Stomach (tissue), 9 donors: ENCODE results near the gene KHK. TPM values are rescaled to one million over a fixed set of nuclear protein-coding genes. Genes with fewer than 3 reads are reported as not detected.

Experiments used
- DNase-seq, 2 donors: peaks; one replicate each; pipeline versions ENCODE4 v3.0.0 to v3.0.0-alpha.2; 2013 to 2019
- H3K27ac ChIP-seq, 5 donors: fragments of 200-600 bp in 4 of 5; sonication (generic) in 4 of 5; one replicate each; pipeline ENCODE4 v1.5.1; 2013 to 2019; ENCODE audit warnings: mild to moderate bottlenecking in 1 of 5, moderate library complexity in 1 of 5
- H3K27me3 ChIP-seq, 3 donors: fragments of 200-600 bp; sonication (generic); one replicate each; pipeline ENCODE4 v1.5.1; 2017 to 2019; ENCODE audit warnings: mixed run types in 1 of 3
- H3K36me3 ChIP-seq, 4 donors: fragments of 200-600 bp; sonication (generic); 1 replicate in 3 of 4; 2 replicates in 1 of 4; pipeline ENCODE4 v1.5.1; 2016 to 2019
- H3K4me1 ChIP-seq, 4 donors: fragments of 200-600 bp; sonication (generic); one replicate each; pipeline ENCODE4 v1.5.1; 2016 to 2019
- H3K4me3 ChIP-seq, 4 donors: fragments of 200-600 bp; sonication (generic) in 3 of 4; one replicate each; pipeline ENCODE4 v1.5.1; 2016 to 2019; ENCODE audit warnings: mild to moderate bottlenecking in 1 of 4
- H3K9me3 ChIP-seq, 4 donors: fragments of 200-600 bp; sonication (generic); one replicate each; pipeline ENCODE4 v1.5.1; 2016 to 2019
- CTCF ChIP-seq, 7 experiments: fragments of 450-650 bp in 4 of 7; fragments of 200-600 bp in 3 of 7; sonication (generic) in 3 of 7; IDR thresholded peaks; one replicate each; pipeline ENCODE4 v1.5.1; 2016 to 2019; ENCODE audit warnings: antibody characterized with exemption in 7 of 7, control low read depth in 2 of 7, mild to moderate bottlenecking in 1 of 7
- EP300 ChIP-seq: sonication (generic); formaldehyde crosslinking; IDR thresholded peaks from one replicate; pipeline ENCODE4 v1.6.1; 2017; ENCODE audit warnings: antibody characterized with exemption
- POLR2A ChIP-seq, 4 donors: fragments of 450-650 bp; IDR thresholded peaks; one replicate each; pipeline ENCODE4 v1.6.1; 2016; ENCODE audit warnings: antibody characterized with exemption in 4 of 4, control low read depth in 2 of 4, mild to moderate bottlenecking in 1 of 4, moderate library complexity in 1 of 4
- POLR2AphosphoS5 ChIP-seq, 3 donors: sonication (generic); formaldehyde crosslinking; IDR thresholded peaks; one replicate each; pipeline ENCODE4 v1.6.1; 2016; ENCODE audit warnings: antibody characterized with exemption in 3 of 3
- WGBS, 5 donors: extraction: QIAGEN DNeasy Blood & Tissue Kit in 3 of 5; methylation state at CpG; one replicate each; pipeline versions ENCODE4 v1.1.5 to v1.1.7; 2013 to 2018; 5-methylcytosine and 5-hydroxymethylcytosine counted together
- intact Hi-C: fragments of 100-400 bp; cut with DNase I; formaldehyde crosslinking; loops from one replicate; pipeline ENCODE4 v1.15.1; 2023; ENCODE audit warnings: low total_unique reads
- polyA plus RNA-seq, 3 donors: library from polyadenylated mRNA; stranded (reverse); fragments of 200-250 nt; gene quantifications; one replicate each; pipeline ENCODE4 v1.2.3, GENCODE V29; 2013
- total RNA-seq, 5 donors: library from RNA; depleted of rRNA; stranded (reverse); fragments of >200 nt; gene quantifications; one replicate each; pipeline versions ENCODE4 v1.1.0 to v1.2.3, GENCODE V29; 2014 to 2016
- donor health status: healthy with polysubstance abuse.
- donor health status: Bipolar disorder and iron deficiency.
- donor health status: healthy.

KHK gene
- total and polyA plus RNA-seq, 8 donors = 1.3 to 18.2 (median 3.5) TPM; not detected in 1

- TF ChIP-seq EP300 (no peak), CTCF (IDR thresholded peaks at IDR 0.05) (no peak), POLR2A (IDR thresholded peaks at IDR 0.05) (no peak), POLR2AphosphoS5 (IDR thresholded peaks at IDR 0.05) (no peak)
- Histone ChIP-seq H3K27ac (no peak overlapping the region), H3K4me3 (no peak overlapping the region), H3K36me3 (no peaks in the 10 kb centered on the region), H3K4me1 (peaks cover 17 to 33% (median 28%) of the 10 kb centered on the region in 4 donors), H3K9me3 (no peaks in the 10 kb centered on the region), H3K27me3 (peaks cover 10 to 33% (median 24%) of the 10 kb centered on the region in 3 donors)
- 61 to 79% (median 76%) methylated on average over 2 of the region's 2 CpGs for WGBS, 5 donors
- intact Hi-C loops = no loop called here
- DNase-seq = no peak
Measured at GRCh38 chr2:27121906-27122305, 35.3 kb downstream of the KHK start.

GRCh38 chr2:27122791-27123190 lies 36.2 kb downstream of the KHK start:
- peak overlapping the region in 1 of 5 donors; percentile 69 for H3K27ac ChIP-seq

GRCh38 chr2:27123302-27124150 lies 37.0 kb downstream of the KHK start, which contains the start of gene ABHD1:
Gene ABHD1 (plus strand): TSS chr2:27123815. CDS start chr2:27123949, 134 bp downstream.
- Histone ChIP-seq H3K9me3 (no peaks in the 10 kb centered on the region), H3K27ac (peak within 1 kb of the TSS in 3 of 5 donors; percentile 50 to 69 (median 59)), H3K4me3 (peak within 1 kb of the TSS; percentile 49 to 79 (median 61)), H3K4me1 (peaks cover 11 to 25% (median 20%) of the 10 kb centered on the region in 4 donors), H3K36me3 (no peaks in the 10 kb centered on the region), H3K27me3 (peaks cover 2 to 17% (median 12%) of the 10 kb centered on the region in 3 donors)
- 4 to 9% (median 5%) methylated on average over 28 to 47 of the region's 47 CpGs for WGBS, 5 donors
- intact Hi-C loops = no loop called here
- peak in 1 of 7 experiments; percentile 5 for TF ChIP-seq CTCF (IDR thresholded peaks at IDR 0.05)
- TF ChIP-seq EP300 = no peak
- no peak for TF ChIP-seq POLR2A (IDR thresholded peaks at IDR 0.05)
- peak; percentile 69 to 77 for DNase-seq

More at GRCh38 chr2:27122791-27123190, 36.2 kb downstream of the KHK start:
- Histone ChIP-seq H3K9me3 (no peaks in the 10 kb centered on the region), H3K4me3 (peak overlapping the region in 2 of 4 donors; percentile 66 to 79), H3K27me3 (peaks cover 9 to 24% (median 20%) of the 10 kb centered on the region in 3 donors), H3K36me3 (no peaks in the 10 kb centered on the region), H3K4me1 (peaks cover 17 to 33% (median 27%) of the 10 kb centered on the region in 4 donors)
- TF ChIP-seq POLR2A (IDR thresholded peaks at IDR 0.05) = no peak
- TF ChIP-seq EP300 = no peak
- TF ChIP-seq CTCF (IDR thresholded peaks at IDR 0.05) = no peak
- no peak for TF ChIP-seq POLR2AphosphoS5 (IDR thresholded peaks at IDR 0.05)
- intact Hi-C loops = no loop called here
- WGBS, 5 donors = 81 to 92% (median 91%) methylated on average over 7 of the region's 7 CpGs
- DNase-seq = no peak

- 87 to 97% (median 91%) methylated on average over 3 of the region's 3 CpGs for WGBS, 5 donors
- Histone ChIP-seq H3K4me3 (no peak overlapping the region), H3K4me1 (peaks cover 5 to 16% (median 15%) of the 10 kb centered on the region in 4 donors), H3K36me3 (peaks cover 6 to 16% (median 9%) of the 10 kb centered on the region in 4 donors), H3K27me3 (peaks cover 0 to under 1% (median 0%) of the 10 kb centered on the region in 3 donors), H3K9me3 (no peaks in the 10 kb centered on the region), H3K27ac (no peak overlapping the region)
- TF ChIP-seq POLR2AphosphoS5 (IDR thresholded peaks at IDR 0.05) (no peak), CTCF (IDR thresholded peaks at IDR 0.05) (no peak), EP300 (no peak), POLR2A (IDR thresholded peaks at IDR 0.05) (no peak)
- intact Hi-C loops = no loop called here
- DNase-seq = no peak
Measured at GRCh38 chr2:27125104-27125503, 38.5 kb downstream of the KHK start.
